Measurements from ENCODE around the gene CRACR2A.

CRACR2A gene

DNA sequence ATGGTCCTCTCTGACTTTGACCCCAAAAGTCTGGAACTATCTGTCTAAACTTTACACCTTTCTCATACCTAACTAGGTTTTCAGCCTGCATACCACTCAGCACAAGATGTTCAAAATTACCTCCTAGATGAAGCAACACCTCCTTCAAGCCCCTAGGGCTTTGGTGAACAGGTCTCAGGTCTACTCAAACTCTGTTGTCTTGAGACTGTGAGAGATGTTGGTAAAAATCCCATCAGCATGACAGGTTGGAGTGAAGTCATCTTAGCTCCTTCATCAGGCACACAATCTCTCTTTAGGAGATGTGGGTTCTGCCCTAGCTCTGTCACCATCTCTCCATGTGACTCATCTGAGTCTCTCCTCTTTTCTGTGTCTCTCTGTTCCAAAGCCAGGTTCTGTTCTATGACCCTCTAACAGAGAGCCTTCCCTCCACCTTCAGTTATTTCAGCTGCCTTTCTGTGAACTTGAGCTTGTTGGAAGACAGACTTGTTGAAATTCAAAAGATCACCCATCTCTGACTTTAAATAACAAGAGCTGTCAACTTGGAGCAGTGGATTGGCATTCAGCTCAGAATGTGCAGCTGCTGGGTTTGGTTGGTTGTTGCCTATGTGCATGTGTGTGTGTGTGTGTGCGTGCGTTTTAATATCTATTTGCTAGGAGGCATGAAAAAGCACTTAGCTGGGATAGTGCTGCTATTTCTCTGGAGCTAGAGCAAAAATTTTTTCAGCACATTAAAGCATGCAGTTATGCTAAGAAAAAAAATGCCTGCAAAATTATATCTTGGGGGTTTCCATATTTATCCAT, 130.7 kb downstream of the CRACR2A start:
- DNase-seq (ENCODE audit: low read depth in 2 of 2): no peak

DNA sequence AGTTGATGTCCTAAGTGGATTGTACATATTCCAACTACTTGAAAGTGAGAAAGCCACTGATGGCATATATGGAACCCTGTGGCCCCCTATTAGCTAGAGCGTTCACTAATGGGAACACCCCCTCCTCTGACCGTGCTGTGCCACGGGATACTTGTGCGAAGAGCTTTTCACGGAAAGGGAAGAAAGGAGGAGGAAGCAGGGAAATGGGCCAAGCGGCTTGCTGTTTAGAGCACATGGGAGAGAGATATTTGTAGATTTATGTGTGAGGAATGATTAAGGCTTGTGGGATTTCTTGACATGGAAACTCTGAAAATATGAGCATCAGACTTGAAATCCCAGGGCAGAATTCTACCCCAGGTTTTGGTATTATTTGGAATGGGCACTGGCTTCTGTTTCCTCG, 132.1 kb downstream of the CRACR2A start:
- no peak for DNase-seq (ENCODE audit: low read depth in 2 of 2)

DNA sequence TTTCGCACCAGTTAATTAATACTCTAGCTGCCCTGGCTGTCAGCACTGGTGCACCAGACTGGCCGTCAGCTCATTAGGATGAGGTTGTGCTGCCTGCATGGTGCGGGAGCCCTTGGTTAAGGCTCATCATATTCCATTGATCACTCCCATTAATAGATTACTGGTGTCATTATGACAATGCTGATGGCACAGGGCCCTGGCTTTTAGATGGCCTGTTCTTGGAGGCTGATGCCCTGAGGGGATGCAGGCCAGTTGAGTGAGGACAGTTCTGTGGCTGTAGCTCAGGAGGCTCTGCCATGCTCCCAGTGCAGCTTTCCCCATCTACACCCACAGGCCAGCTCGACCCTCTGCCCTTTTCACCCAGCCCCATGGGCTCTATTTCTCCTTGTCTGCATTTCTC, 135.3 kb downstream of the CRACR2A start:
- DNase-seq (ENCODE audit: low read depth in 2 of 2): no peak

DNA sequence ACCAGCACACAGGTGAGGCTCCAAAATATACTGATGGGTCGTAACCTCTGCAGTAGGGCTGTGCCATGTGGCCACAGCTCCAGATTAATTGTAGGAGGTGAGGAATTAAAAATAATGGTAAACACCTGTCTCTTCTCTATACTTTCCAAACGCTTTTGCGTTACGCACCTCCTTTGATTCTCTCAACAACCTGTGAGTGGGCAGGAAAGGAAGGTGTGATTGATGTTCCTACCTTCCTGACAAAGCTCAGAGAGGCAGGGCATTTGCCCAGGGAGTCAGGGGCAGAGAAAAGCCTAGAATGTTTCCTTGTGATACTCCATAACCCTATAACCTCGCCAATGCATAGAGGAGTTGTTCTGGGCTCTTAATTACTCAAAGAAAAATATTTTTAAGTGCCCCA, 137.0 kb downstream of the CRACR2A start:
- DNase-seq (ENCODE audit: low read depth in 2 of 2): no peak

DNA sequence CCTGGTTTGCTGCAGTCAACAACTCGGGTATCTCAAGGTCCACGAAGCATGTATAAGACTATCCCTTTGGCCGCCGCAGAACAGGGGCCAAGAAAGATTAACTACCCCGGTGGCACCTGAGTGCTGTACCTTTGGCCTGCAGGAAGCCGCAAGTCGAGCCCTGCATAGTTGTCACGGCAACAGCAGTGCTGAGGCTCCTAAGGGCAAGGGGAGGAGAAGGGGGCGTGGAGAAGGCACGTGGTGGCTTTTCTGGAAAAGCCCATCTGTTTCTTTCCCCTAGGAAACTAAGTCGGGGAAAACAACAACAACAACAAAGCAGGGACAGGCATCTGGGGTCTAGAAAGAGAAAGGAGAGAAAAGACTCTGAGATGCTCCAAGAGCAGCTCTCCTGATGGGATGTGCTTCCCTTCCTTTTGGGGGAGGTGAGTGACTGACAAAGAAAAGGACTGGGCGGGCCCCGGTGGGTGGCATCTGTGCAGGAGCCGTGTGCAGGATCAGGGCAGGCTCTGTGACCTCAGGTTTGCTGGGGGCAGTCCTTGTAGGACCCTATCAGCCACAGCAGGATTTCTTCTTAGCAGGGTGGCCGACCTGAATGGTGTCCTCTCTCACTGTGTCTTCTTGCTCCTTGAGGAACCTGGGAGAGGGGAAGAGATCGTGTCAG, 138.0 kb downstream of the CRACR2A start:
- DNase-seq (ENCODE audit: low read depth in 2 of 2): no peak

DNA sequence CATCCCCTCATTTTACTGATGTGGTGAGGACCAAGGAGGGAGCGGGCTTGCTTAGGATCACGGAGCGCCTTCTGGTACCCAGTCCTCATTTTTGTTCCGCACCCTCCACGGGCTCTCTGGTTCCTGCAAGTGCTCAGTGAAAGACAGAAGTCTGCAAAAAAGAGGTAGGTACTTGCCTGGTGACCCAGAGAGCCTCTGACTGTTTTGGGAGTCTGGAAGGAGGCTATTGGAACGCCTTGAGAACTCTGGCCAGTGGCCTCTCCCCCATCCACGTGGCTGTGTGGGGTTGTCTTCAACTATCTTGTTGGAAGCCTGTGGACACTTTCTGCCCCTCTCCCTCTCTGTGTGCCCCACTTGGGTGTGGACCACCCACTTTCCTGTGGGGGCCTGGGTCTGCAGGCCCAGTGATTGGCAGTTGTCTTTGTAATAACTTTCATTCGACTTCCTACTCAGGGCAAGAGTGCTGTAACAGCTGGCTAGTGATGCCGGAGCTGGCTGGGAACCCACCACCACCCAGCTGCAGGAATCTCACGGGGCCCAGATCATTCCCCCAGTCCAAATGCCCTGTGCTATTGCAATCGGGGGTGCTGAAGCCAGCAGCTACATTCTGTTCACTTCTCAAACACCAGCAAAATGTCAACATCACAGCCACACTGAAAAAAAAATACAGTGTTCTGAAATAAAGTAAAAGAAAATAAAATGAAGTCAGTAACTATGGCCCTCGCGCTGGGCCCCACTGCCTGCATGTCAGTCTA, 139.1 kb downstream of the CRACR2A start:
- no peak for DNase-seq (ENCODE audit: low read depth in 2 of 2)

DNA sequence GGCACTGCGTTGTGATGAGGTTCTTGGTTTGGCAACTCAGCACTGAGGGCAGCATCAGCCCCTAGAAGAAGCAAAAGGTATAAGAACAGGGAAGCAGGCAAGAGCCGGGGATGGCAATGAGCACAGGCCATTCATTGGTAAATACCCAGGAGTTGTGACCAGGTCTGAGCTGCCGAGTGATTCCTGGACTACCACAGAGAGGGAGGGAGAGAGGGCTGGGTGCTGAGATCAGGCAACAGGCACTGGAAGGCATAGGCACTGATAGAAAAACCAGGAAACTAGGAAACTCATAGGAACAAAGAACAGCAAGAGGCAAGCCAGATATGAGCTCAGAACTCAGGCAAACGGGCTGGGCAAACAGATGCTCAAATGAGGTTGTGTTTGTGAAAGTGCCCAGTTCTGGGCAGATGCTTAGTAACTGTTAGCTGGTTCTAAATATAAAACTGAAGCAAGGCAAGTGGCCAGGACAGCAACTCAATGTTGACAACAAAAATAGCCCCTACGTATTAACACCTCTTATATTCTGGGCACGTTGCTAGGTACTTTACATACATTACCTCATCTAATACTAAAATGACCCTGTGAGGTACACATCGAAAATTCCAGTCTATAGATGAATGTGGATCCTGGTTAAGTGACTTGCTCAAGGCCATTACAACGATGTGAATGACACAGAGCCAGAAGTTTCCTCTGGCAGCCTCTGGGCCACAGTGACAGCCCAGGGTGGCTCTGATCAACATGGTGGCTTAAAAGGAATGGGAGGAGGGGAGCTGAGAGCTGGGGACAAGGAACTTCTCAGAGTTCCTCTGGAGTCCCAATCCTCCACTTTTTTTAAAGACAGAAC, 140.8 kb downstream of the CRACR2A start:
- no peak for DNase-seq (ENCODE audit: low read depth in 2 of 2)

DNA sequence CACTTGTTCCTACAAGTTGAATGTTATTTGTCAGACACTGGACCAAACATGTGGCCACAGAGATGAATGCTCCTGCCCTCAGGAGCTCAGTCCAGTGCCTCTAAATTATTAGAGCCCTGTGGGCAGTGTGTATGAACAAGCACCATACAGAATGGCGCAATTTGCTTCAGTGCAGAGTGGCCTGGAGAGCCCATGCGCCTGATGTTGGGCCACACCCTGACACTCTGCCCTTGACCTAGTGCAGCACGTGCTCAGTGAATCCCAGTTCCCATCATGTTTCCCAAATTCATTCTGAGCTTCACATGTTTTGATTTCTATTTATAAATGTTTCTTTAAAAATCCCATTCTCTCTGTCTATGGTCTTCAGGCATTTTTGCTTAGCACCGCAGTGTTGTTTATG, 145.1 kb downstream of the CRACR2A start:
- DNase-seq (ENCODE audit: low read depth in 2 of 2): no peak

DNA sequence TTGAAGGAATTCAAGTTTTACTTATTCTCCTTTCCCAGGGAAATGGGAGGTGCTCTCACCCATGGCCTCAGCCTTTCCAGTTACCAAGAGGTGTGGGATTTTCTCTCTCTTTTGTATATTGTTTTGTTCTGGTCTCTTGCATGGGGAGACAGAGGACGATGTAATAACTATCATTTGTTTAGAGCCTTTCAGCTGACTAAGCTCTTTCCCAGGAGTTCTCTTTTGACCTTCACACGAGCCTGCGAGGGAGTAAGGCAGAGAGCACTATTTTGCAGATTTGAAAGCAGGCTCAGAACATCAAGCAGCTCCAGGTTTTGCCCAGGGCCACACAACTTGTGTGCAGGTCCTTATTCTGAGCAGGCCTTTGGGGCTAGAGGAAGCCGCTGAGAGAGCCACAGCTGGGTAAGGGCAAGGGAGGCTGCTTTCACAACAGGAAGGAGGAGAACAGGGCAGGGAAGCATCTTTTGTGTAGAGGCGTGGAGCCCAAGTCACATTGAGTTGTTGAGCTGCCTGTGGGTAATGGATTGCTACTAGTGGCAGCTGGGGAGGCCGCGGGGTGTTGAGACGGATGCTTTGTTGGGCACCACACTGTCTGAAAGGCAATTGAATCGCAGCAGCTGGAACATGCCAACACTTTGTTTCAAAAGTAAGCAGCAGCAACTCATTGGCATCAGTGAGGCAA, 145.7 kb downstream of the CRACR2A start:
- DNase-seq (ENCODE audit: low read depth in 2 of 2): no peak

DNA sequence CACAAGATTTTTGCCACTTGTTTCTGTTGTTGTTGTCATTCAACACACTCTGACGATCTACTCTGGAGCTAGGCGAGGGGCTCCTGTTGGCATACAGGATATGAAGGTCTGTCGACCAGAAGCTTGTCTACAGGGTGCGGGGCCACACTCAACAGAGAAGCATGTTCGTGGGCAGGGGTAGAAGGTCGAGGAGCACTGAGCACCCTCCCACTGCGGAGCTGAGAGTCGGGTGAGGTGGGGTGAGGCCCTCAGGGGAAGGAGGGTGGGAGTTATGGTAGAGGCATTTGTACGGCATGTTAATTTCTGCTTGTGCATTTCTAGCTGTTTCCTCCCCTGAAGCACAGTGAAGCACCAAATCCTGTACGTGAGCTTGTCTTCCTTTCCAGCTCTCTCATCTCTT, 146.8 kb downstream of the CRACR2A start:
- no peak for DNase-seq (ENCODE audit: low read depth in 2 of 2)

DNA sequence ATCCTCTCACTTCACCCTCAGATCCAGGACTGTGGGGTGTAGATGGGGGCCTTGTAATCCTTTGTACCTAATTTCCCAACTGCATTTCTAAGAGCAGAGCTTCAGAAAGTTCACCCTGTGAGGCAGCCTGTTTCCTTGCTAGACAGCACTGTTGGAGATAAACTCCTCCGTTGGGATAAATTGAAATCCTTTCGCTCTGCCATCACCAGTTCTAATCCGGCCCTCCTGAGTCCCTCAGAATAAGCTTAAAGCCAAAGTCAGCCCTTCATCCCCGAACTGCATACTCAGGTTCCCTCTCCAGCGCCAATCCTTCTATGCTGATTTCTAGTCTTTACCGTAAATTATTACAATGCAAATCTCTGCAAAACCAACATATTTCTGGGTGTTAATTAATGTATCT, 147.2 kb downstream of the CRACR2A start:
- no peak for DNase-seq (ENCODE audit: low read depth in 2 of 2)

DNA sequence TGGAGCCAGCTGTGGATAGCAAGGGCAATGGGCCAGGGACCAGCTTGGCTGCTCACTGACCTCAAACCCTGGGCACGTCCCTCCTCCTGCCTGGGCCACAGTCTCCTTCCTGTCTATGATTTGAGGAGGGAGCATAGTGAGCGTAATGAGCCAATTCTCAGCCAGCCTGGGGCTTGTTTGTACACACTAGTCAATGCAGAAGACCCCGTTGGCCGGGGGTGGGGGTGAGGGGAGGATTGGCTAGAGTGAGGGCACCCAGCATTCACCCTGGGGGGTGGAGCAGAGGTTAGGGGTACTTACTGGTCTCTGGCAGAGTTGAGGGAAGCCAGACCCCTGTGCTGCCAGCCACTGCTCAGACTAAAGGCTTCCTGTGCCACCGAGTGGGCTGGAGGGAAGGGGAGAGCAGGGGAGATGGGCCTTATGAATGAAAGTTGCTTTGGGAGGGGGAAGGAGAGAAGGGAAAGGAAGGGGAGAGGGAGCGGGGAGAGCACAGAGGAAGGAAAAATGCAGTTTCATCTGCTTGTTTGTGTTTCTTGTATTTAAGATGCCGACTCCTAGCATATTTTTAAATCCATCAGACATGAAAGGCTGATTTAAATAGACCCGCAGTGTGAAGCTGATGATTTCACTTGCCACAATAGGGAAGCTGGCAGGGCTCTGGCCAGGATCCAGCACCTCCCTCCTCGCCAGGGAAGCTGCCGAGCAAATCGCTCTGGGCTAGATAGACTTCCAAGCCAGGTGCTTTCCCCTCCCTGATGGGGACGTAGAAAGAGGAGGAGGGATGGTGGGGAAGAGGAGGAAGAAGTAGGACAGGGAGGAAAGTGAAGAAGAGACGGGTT, 147.9 kb downstream of the CRACR2A start:
- no peak for DNase-seq (ENCODE audit: low read depth in 2 of 2)

DNA sequence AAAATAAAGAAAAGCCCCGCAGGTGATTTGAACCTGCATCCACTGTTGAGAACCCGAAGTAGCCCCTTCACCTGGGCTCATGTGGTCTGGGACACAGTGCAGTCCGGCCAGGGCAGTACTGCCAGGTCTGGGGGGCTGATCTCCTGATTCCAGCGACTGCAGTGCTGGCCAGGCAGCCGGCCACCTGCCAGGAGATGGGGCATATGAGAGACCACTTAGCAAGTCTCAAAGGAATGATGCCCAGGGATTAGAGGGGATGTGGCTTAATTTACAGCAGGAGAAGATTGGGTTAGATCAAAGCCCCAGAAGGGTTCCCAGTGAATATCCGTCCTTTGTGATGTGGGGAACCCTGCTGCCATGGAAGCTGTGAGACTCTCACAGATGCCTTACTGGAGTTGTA, 148.6 kb downstream of the CRACR2A start:
- no peak for DNase-seq (ENCODE audit: low read depth in 2 of 2)

DNA sequence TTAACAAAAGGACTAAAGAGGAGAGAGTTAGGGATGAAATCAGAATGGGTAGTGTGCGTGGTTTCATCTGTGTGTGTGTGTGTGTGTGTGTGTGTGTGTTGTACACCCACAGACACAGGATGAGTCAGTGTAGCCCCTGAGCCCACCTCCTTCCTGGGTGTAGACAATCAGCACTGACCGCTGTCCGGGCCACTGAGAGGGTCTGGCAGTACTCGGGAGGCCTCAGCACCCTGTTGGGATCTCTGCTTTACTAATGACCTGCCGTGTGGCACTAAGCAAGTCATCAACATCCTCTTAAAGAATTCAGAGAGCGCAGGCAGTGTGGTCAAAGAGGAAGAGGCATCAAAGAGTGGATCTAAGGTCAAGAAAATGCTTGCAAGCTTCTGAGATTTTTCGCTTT, 149.3 kb downstream of the CRACR2A start:
- DNase-seq (ENCODE audit: low read depth in 2 of 2): no peak

DNA sequence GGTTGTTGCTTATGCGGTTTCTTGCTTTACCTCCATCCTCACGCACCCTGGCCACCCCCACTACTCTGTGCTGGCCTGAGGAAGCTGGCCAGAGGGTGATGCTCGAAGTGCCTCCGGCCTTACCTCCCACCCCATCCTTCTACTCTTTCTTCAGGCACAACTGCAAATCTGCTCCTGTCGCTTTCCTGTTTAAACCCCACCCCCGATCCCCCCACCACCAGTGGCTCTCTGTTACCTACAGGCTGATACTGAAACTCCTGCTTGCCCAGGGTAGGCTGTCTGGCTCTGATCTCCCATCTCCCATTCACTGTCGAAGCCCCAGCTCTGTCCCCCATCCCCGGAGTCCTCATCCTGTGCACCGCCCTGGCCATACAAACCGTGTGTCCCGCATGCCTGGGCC, 150.4 kb downstream of the CRACR2A start:
- no peak for DNase-seq (ENCODE audit: low read depth in 2 of 2)

DNA sequence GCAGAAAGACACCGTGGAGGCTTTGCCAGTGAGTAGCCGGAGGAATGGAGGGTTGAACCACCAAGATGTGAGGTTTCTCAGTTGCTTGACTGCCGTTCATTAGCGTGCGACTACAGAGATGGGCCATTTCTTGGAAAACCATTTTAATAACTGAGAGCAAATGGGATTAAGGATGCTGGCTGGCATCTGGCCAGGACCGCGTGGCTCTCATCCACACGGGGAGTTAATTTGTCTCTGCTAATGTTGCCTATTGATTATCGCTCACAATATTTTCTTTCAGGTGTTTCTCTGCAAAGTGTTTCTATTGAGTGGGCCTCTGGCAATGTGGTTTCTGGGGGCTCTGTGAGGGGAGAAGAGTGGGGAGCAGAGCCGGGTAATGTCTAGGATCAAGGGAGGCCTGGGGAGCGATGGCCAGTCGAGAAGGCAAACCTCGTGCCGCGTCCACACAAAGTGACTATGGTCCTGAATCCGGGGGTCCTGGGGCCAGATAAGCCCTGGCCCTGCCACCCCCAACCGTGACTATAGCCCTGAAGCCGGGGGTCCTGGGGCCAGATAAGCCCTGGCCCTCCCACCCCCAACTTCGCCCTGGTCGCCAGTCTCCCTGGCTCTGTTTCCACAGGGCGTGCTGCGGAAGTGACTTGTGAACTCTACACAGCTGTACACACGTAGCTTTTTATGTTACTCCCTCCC, 151.3 kb downstream of the CRACR2A start:
- no peak for DNase-seq (ENCODE audit: low read depth in 2 of 2)

DNA sequence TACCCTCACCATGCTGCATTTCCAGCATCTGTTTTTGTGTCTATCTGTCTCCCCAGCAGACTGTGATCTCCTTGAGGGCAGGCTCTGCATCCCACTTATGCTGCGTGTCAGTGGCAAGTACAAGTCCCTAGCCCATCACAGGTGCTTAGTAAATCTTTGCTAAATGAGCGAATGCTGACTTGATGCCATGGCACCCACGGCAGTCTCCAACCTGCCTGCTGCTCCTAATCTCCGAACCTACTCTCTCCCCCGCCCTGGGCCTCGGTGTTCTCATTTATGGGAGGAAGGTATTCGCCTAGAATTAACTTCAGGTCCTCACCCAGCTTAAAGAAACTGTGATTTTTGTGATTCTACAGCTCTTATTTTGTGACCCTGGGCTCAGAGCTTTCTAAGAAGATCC, 152.0 kb downstream of the CRACR2A start:
- DNase-seq (ENCODE audit: low read depth in 2 of 2): no peak

DNA sequence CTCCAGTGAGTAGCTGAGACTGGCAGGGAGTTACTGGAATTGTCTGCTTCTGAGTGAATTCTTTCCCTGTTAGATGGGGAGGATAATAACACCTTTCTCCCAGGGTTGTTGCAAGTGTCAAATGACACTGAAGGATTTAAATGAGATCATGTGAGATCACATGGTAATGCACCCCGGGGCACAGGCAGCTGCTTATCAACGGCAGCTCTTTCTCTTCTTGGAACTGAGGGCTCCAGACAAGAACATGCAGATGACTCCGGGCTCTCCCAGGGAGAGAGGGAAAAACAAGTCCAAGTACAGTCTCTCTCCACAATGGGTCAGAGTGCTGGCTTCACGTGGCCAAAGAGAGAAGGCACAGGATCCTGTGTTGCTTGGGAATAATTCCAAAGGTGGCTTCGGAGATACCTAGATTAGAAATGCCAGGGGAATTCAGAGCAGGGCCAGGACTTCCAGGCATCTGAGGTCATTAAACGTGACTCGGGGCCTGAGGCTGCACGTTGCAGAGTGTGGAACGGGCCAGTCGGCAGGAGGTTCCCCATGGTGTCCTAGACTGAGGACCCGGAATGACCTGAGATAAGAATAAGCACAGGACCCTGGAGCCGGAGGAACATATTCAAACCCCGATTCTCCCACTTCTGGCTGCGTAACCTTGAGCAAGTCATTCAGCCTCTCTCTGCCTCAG, 152.7 kb downstream of the CRACR2A start:
- DNase-seq (ENCODE audit: low read depth in 2 of 2): no peak
